COLO668 (cell line): Measurements from ENCODE around the gene MEIOC.

ENCODE experiments used
- DNase-seq: peaks from one replicate; lab custom pipeline; 2025; ENCODE audit not compliant: unreplicated experiment; lab: John Stamatoyannopoulos, UW

Gene MEIOC

GRCh38 chr17:44707755-44708400 is 51.6 kb downstream of the MEIOC start:
- DNase-seq, result no peak

- DNase-seq, result peak; percentile 70
Measured at GRCh38 chr17:44708401-44709263, 52.4 kb downstream of the MEIOC start, which contains the start of gene DBF4B. Gene DBF4B, plus strand, starts transcription at chr17:44708665. Its CDS starts 156 bp downstream, at chr17:44708821.

- no peak for DNase-seq
Measured at GRCh38 chr17:44719444-44719843, 63.2 kb downstream of the MEIOC start.

- no peak for DNase-seq
Measured at GRCh38 chr17:44722254-44722653, 66.0 kb downstream of the MEIOC start.
